Measurements from ENCODE around the gene IL26. TPM values are rescaled to one million over a fixed set of nuclear protein-coding genes. Genes with fewer than 3 reads are reported as not detected.
"Not testable (repeated sequence)": the region's sequence is repeated elsewhere in the genome, so short reads cannot be mapped to it uniquely, and the experiment has no call there.

The IL26 gene
- total and polyA plus RNA-seq, 9 donors = not detected

DNA sequence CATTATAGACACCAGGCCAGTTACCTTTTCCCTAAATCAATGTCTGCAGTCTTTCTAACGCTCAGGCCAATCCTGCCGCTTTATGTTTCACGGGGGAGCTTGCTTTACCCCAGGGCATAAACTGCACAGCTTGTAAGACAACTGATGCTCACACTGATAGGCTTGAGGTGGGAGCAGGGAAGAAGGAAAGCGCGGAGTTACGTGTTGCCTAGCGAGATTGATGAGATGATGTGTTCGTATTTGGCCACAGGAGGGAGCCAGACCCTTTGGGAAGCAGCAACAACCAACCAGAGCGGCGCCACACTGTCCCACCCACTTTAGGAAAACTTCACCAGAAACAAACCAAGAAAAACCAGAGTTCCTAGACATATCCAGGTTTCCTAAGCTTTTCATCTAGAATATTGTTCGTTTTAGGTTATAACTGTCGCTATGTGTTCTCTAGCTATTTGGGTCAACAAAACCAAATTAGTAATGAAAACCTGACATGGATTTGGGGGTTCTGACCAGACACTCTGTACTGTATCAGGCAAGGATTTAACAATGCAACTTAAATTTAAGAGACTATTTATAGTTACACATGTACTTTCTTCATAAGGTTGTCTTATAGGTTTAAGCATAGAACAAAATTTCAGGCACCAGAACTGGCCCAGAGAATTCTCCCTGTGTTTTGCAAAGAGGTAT is 2.4 kb downstream of the IL26 start:
- no peaks in the 10 kb centered on the region for H3K4me1 ChIP-seq (ENCODE audit: insufficient read depth)
- no peaks in the 10 kb centered on the region for H3K27me3 ChIP-seq
- intact Hi-C loops (cut with DNase I) = loop anchor here (2.0 to 5.0 kb wide), 2 partner anchors 94 kb away; no protein-coding TSS in a partner anchor
- H3K4me3 ChIP-seq = no peak overlapping the region
- DNase-seq = peak; percentile 74 to 86 (median 81)
- TF ChIP-seq, protein P1, sequence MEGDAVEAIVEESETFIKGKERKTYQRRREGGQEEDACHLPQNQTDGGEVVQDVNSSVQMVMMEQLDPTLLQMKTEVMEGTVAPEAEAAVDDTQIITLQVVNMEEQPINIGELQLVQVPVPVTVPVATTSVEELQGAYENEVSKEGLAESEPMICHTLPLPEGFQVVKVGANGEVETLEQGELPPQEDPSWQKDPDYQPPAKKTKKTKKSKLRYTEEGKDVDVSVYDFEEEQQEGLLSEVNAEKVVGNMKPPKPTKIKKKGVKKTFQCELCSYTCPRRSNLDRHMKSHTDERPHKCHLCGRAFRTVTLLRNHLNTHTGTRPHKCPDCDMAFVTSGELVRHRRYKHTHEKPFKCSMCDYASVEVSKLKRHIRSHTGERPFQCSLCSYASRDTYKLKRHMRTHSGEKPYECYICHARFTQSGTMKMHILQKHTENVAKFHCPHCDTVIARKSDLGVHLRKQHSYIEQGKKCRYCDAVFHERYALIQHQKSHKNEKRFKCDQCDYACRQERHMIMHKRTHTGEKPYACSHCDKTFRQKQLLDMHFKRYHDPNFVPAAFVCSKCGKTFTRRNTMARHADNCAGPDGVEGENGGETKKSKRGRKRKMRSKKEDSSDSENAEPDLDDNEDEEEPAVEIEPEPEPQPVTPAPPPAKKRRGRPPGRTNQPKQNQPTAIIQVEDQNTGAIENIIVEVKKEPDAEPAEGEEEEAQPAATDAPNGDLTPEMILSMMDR (IDR thresholded peaks at IDR 0.05) = peak; percentile 71 to 75 (median 72)
- TF ChIP-seq EP300 (IDR thresholded peaks at IDR 0.05) = no peak
- WGBS, 3 donors = 1 to 4% (median 2%) methylated on average over 12 of the region's 12 CpGs
- H3K27ac ChIP-seq = no peak overlapping the region
- no peaks in the 10 kb centered on the region for H3K36me3 ChIP-seq
- H3K9me3 ChIP-seq = no peaks in the 10 kb centered on the region

DNA sequence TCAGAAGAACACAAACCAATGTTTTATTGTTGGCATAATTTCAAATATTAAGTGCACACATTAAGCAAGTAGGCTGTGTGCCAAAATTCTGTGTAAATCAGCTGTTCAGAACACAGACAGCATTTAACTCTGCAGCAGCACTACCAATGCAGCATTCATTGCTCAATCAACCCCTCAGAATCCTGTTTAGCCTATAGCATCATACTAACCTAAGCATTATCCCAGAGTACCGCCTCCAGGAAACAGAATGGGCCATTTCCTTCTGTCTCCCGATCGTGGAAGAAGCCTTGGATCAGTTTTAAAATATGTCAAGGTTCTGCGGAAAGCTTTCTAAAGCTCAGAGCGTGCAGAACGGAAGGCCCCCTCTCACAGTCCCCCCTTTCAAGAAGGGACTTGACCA is 3.3 kb downstream of the IL26 start:
- Histone ChIP-seq H3K36me3 (no peaks in the 10 kb centered on the region), H3K9me3 (no peaks in the 10 kb centered on the region), H3K4me3 (no peak overlapping the region), H3K27me3 (no peaks in the 10 kb centered on the region), H3K4me1 (ENCODE audit: insufficient read depth) (no peaks in the 10 kb centered on the region), H3K27ac (no peak overlapping the region)
- WGBS, 3 donors = 26 to 41% (median 38%) methylated on average over 6 of the region's 6 CpGs
- no peak for TF ChIP-seq POLR2A (IDR thresholded peaks at IDR 0.05)
- TF ChIP-seq, protein P1 (IDR thresholded peaks at IDR 0.05) = no peak
- TF ChIP-seq EP300 (IDR thresholded peaks at IDR 0.05) = no peak
- intact Hi-C loops (cut with DNase I) = loop anchor here (2.0 to 5.0 kb wide), 2 partner anchors 94 to 95 kb away; no protein-coding TSS in a partner anchor
- DNase-seq = no peak

DNA sequence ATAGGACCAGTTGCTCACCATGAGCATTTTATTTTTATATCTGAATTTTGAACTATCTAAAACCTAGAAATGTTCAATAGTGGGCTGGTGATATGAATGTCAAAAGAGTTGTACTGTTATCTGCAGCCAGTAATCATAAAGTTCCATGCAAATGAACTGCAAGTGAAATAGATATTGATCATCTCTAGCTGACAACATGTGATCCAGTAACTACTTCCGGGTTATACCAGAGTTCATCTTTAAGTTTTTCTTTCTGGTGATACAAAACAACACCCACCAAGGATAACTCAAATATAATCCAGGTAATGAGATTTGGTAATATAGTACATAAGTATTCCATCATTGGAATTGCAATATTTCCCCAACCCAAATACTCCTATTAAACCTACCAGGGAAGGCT is 4.1 kb downstream of the IL26 start:
- TF ChIP-seq, protein P1 (IDR thresholded peaks at IDR 0.05) = no peak
- TF ChIP-seq EP300 (IDR thresholded peaks at IDR 0.05) = no peak
- no peak for TF ChIP-seq POLR2A (IDR thresholded peaks at IDR 0.05)
- Histone ChIP-seq H3K27ac (no peak overlapping the region), H3K27me3 (no peaks in the 10 kb centered on the region), H3K4me3 (no peak overlapping the region), H3K36me3 (no peaks in the 10 kb centered on the region), H3K4me1 (ENCODE audit: insufficient read depth) (no peaks in the 10 kb centered on the region), H3K9me3 (no peaks in the 10 kb centered on the region)
- 87 to 94% (median 93%) methylated on average over 1 of the region's 1 CpG for WGBS, 3 donors
- intact Hi-C loops (cut with DNase I) = loop anchor here in 3 of 4 donors (5.0 kb wide), 1 partner anchor 96 kb away; no protein-coding TSS in a partner anchor
- no peak for DNase-seq

DNA sequence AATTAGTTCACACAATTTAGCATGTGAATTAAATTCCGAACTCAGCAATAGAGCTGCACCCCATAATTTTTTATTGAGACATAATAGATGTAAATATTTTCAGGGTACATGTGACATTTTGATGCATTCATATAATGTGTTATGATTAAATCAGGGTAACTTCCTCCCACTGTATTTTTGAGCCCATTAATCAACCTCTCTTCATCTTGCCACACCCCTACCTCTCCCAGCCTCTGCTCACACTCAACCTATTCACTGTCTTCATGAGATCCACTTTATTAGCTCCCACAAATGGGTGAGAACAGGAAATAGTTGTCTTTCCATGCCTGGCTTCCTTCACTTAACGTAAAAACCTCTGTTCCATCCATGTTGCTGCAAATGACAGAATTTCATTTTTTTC is 14.7 kb downstream of the IL26 start:
- no peaks in the 10 kb centered on the region for H3K4me1 ChIP-seq (ENCODE audit: insufficient read depth)
- H3K27me3 ChIP-seq = no peaks in the 10 kb centered on the region
- 77 to 82% (median 78%) methylated on average over 2 of the region's 2 CpGs for WGBS, 3 donors
- H3K4me3 ChIP-seq = no peak overlapping the region
- no peak for DNase-seq
- intact Hi-C loops (cut with DNase I) = no loop called here
- no peaks in the 10 kb centered on the region for H3K9me3 ChIP-seq
- H3K36me3 ChIP-seq = no peaks in the 10 kb centered on the region
- no peak for TF ChIP-seq EP300 (IDR thresholded peaks at IDR 0.05)
- TF ChIP-seq POLR2A (IDR thresholded peaks at IDR 0.05) = no peak
- TF ChIP-seq, protein P1 (IDR thresholded peaks at IDR 0.05) = no peak
- H3K27ac ChIP-seq = no peak overlapping the region

DNA sequence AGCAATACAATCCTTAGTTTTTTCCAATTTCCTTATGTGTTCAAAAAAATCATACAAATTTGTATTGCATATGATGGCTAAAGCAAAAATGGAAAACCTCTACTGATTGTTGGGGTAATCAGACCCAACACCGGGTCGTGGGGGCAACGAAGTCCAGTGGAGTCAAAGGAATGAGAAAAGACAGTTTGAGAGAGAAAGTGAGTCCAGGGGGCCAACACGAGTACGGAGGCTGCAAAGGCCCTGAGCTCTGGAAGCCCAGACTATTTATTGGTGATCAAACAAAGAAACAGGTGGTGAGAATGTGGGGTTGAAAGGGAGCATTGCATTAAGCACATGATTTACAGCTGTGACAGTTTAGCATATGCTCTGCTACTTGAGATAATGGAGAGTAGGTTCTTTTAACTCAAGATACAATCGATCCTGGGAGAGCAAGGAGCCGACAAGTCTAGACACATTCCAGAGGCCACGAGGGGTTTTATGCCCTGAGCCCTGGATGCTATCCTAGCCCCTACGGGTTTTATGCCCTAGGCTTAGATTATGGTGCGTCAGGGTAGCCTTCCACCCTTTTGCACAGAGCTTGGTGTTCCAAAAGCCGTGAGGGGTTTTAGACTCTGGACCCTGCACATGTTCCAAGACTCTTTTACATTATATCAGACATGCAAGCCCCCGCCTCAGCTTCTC is 16.4 kb downstream of the IL26 start:
- H3K27ac ChIP-seq; intact Hi-C loops (cut with DNase I); H3K36me3 ChIP-seq; H3K4me3 ChIP-seq; H3K9me3 ChIP-seq; H3K27me3 ChIP-seq; DNase-seq; H3K4me1 ChIP-seq (ENCODE audit: insufficient read depth): not testable (repeated sequence)
- 38 to 40% (median 38%) methylated on average over 12 of the region's 12 CpGs for WGBS, 3 donors
